ENCODE data around the gene NES.

- no peak for TF ChIP-seq CTCF (IDR thresholded peaks at IDR 0.05)
- no peak for TF ChIP-seq POLR2A (IDR thresholded peaks at IDR 0.05)
These were observed 32.6 kb downstream of the NES start for GRCh38 chr1:156644640-156645039.
